HepG2 (cell line): ENCODE results near the gene EHBP1. TPM values are rescaled to one million over a fixed set of nuclear protein-coding genes. Genes with fewer than 3 reads are reported as not detected.

Source experiments
- ATAC-seq: fragments of 200-7000 bp; cut with Tn5 transposase; 3 replicates; pipeline ENCODE4 v1.9.1; 2020; ENCODE audit warnings: mild to moderate bottlenecking, moderate library complexity
- BruUV-seq: library from RNA; stranded (reverse); fragments of 400-500 nt; replicated peaks from 2 replicates; lab custom pipeline; 2021; lab: Mats Ljungman, UMichigan
- CTCF ChIA-PET: fragments of 300-600 bp; formaldehyde crosslinking; extraction: SDS; loops from one replicate; lab custom pipeline; 2021; ENCODE audit warnings: low total read pairs, inconsistent platforms, low intra/inter-chr PET ratio; lab: Yijun Ruan, JAX
- POLR2A ChIA-PET: fragments of 350-600 bp; sonication (Branson Sonifier 250); formaldehyde crosslinking; loops from one replicate; lab custom pipeline; 2020; ENCODE audit warnings: antibody characterized with exemption, inconsistent platforms; lab: Yijun Ruan, JAX
- DNase-seq: peaks from one replicate; pipeline ENCODE4 v3.0.0-alpha.2; 2015; ENCODE audit warnings: low spot score
- FAIRE-seq: peaks from 3 replicates; lab custom pipeline; 2011; peaks lifted over from hg19 to GRCh38; lab: Jason Lieb, UNC
- H2AFZ ChIP-seq: one replicate; pipeline ENCODE4 v1.6.1; 2011; ENCODE audit warnings: low read length, inconsistent platforms
- H3K27ac ChIP-seq: fragments of 300-600 bp; 3 replicates; pipeline ENCODE4 v1.8.0; 2011; ENCODE audit warnings: mixed run types, mild to moderate bottlenecking, mixed read lengths, low read length, inconsistent platforms; ENCODE audit not compliant: insufficient read depth; ENCODE audit errors: extremely low read length
- H3K27me3 ChIP-seq, 2 experiments: fragments of 200-600 bp in 1 of 2; 2 replicates in 1 of 2; 3 replicates in 1 of 2; pipeline versions ENCODE4 v1.6.0 to v1.8.0; 2011; ENCODE audit warnings: low read length in 2 of 2, mild to moderate bottlenecking in 2 of 2, moderate library complexity in 2 of 2, inconsistent platforms in 1 of 2; ENCODE audit not compliant: insufficient read depth in 2 of 2, control insufficient read depth in 1 of 2
- H3K36me3 ChIP-seq, 2 experiments: fragments of 200-600 bp in 1 of 2; replicated peaks in 1 of 2; 2 replicates in 1 of 2; 3 replicates in 1 of 2; pipeline versions ENCODE4 v1.5.1 to v1.8.0; 2011; ENCODE audit warnings: low read length in 2 of 2, inconsistent platforms in 1 of 2; ENCODE audit not compliant: insufficient read depth in 2 of 2, control insufficient read depth in 1 of 2
- H3K4me1 ChIP-seq: 2 replicates; pipeline ENCODE4 v1.5.1; 2012; ENCODE audit warnings: low read length, inconsistent platforms; ENCODE audit not compliant: insufficient read depth
- H3K4me2 ChIP-seq: 2 replicates; pipeline ENCODE4 v1.6.0; 2011; ENCODE audit warnings: low read depth, low read length, inconsistent platforms
- H3K4me3 ChIP-seq, 3 experiments: fragments of 200-600 bp in 1 of 3; sonication (generic), shearing (Covaris generic) in 1 of 3; replicated peaks in 1 of 3; 2 replicates each; pipeline ENCODE4 v1.5.1; 2011 to 2016; ENCODE audit warnings: low read length in 3 of 3, inconsistent platforms in 2 of 3, low read depth in 2 of 3, mild to moderate bottlenecking in 2 of 3, control low read depth in 1 of 3, mixed read lengths in 1 of 3; ENCODE audit not compliant: insufficient read depth in 1 of 3
- H3K79me2 ChIP-seq: one replicate; pipeline ENCODE4 v1.6.1; 2011; ENCODE audit warnings: low read length, inconsistent platforms; ENCODE audit not compliant: insufficient read depth
- H3K9ac ChIP-seq: 2 replicates; pipeline ENCODE4 v1.6.0; 2011; ENCODE audit warnings: mild to moderate bottlenecking, low read depth, low read length, inconsistent platforms; ENCODE audit not compliant: insufficient read depth
- H3K9me3 ChIP-seq: 2 replicates; pipeline ENCODE4 v1.5.1; 2012; ENCODE audit warnings: mild to moderate bottlenecking, low read length
- H4K20me1 ChIP-seq: 2 replicates; pipeline ENCODE4 v1.6.0; 2011; ENCODE audit warnings: inconsistent platforms, mild to moderate bottlenecking, low read length, moderate library complexity; ENCODE audit not compliant: insufficient read depth
- GATAD2A ChIP-seq: IDR thresholded peaks from 2 replicates; pipeline ENCODE4 v1.6.1; 2016
- NFE2L1 ChIP-seq: sonication (generic); formaldehyde crosslinking; IDR thresholded peaks from 2 replicates; pipeline ENCODE4 v1.4.0; 2020; ENCODE audit warnings: missing genetic modification reagents, mild to moderate bottlenecking, borderline replicate concordance
- TEAD3 ChIP-seq: optimal IDR thresholded peaks from 2 replicates; pipeline ENCODE3; 2016; ENCODE audit warnings: borderline replicate concordance
- WGBS: methylation state at CpG from one replicate; pipeline ENCODE4 v1.1.6; 2017; ENCODE audit warnings: low lambda C conversion rate; 5-methylcytosine and 5-hydroxymethylcytosine counted together
- in situ Hi-C: cut with HindIII; loops from 2 replicates; pipeline ENCODE4 v1.10.0; 2017; ENCODE audit warnings: low pct_unique_long_range_greater_than_20kb; ENCODE audit not compliant: extremely low pct_ligation_motif_present
- intact Hi-C: fragments of 100-400 bp; cut with micrococcal nuclease; formaldehyde crosslinking; loops from one replicate; pipeline ENCODE4 v1.10.0; 2022; ENCODE audit not compliant: unreplicated experiment
- polyA plus RNA-seq, 8 experiments: library from polyadenylated mRNA; depleted of rRNA in 3 of 8; stranded (reverse) in 7 of 8; unstranded in 1 of 8; fragments of >200 nt; fragmentation: Illumina TruSeq in 4 of 8; extraction: Trizol in 4 of 8; gene quantifications; 2 replicates each; pipeline versions ENCODE4 v1.2.1 to v1.2.3, GENCODE V29; 2011 to 2016; ENCODE audit warnings: low read depth in 4 of 8, missing spikeins in 1 of 8, mixed read lengths in 1 of 8; ENCODE audit not compliant: insufficient read depth in 1 of 8
- total RNA-seq, 5 experiments: library from RNA; depleted of rRNA; stranded (reverse); fragments of >200 nt; fragmentation: Illumina TruSeq; extraction: Trizol; gene quantifications; 2 replicates each; pipeline ENCODE4 v1.2.3, GENCODE V29; 2016; ENCODE audit warnings: low read depth in 1 of 5
- TF ChIP-seq, protein P1 (sequence below): sonication (generic); formaldehyde crosslinking; IDR thresholded peaks from 2 replicates; pipeline ENCODE4 v1.8.1; 2023; ENCODE audit warnings: mild to moderate bottlenecking, moderate library complexity, missing genetic modification reagents

EHBP1 gene
- total and polyA plus RNA-seq, 2 of the 13 experiments (the other 11 are each of a cell fraction or from before 2014, with no cell fraction given): 93.5 to 146 TPM

- Histone ChIP-seq H3K4me3 (no peak overlapping the region), H3K9me3 (no peaks in the 10 kb centered on the region), H3K9ac (no peak overlapping the region), H3K4me1 (peaks cover 57% of the 10 kb centered on the region), H3K27ac (no peak overlapping the region), H2AFZ (peak overlapping the region; percentile 66), H3K79me2 (no peaks in the 10 kb centered on the region), H3K36me3 (no peaks in the 10 kb centered on the region), H3K4me2 (0 out of 2 replicates have a peak overlapping the region, but pooled peaks have one; percentile 20), H4K20me1 (no peaks in the 10 kb centered on the region), H3K27me3 (no peaks in the 10 kb centered on the region)
- ATAC-seq (no peak), FAIRE-seq (no peak), DNase-seq (no peak)
- WGBS: 96% methylated on average over 2 of the region's 2 CpGs
- CTCF ChIA-PET: no interaction called here
- intact Hi-C loops: loop anchor here (5.0 kb wide), 1 partner anchor 63 kb away; no protein-coding TSS in a partner anchor
- in situ Hi-C loops: no loop called here
- POLR2A ChIA-PET: no interaction called here
- TF ChIP-seq NFE2L1 (CRISPR knock-in tag): no peak
- TF ChIP-seq, protein P1, sequence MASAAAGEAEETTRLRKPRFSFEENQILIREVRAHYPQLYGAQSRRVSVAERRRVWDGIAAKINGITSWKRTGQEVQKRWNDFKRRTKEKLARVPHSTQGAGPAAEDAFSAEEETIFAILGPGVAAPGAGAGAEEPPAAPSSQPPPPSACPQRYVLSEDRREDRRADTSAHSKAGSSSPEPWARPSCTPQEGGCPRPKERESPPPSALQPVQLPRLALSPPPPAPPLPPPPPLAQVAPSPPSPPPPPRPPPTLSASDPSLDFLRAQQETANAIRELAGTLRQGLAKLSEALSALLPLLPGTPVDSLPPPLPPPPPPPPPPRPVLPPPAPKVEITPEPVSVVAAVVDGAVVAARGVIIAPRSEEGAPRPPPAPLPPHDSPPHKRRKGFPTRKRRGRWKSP: 0 out of 2 replicates have a peak, but pooled peaks have one; percentile 20
- no TSS peak for BruUV-seq
These were observed 45.4 kb upstream of the EHBP1 start for GRCh38 chr2:62660087-62660486.

- DNase-seq: no peak
- H3K27me3 ChIP-seq: no peaks in the 10 kb centered on the region
- 93% methylated on average over 2 of the region's 2 CpGs for WGBS
- H4K20me1 ChIP-seq: no peaks in the 10 kb centered on the region
- peak overlapping the region; percentile 66 for H2AFZ ChIP-seq
- no peak overlapping the region for H3K27ac ChIP-seq
- H3K4me1 ChIP-seq: peaks cover 56% of the 10 kb centered on the region
- no TSS peak for BruUV-seq
- no peak for ATAC-seq
- TF ChIP-seq TEAD3 (CRISPR knock-in tag) (peak; percentile 19), GATAD2A (CRISPR knock-in tag) (no peak)
- intact Hi-C loops (loop anchor here (5.0 kb wide), 1 partner anchor 63 kb away; no protein-coding TSS in a partner anchor), in situ Hi-C loops (no loop called here)
- no peak overlapping the region for H3K4me2 ChIP-seq
- no peak overlapping the region for H3K4me3 ChIP-seq
- H3K79me2 ChIP-seq: no peaks in the 10 kb centered on the region
- H3K9me3 ChIP-seq: no peaks in the 10 kb centered on the region
- no peak overlapping the region for H3K9ac ChIP-seq
- ChIA-PET POLR2A (interaction anchor here (1.7 kb wide), 1 partner anchor 91 kb away, joined by 5 read pairs; no protein-coding TSS in a partner anchor), CTCF (no interaction called here)
- no peak for FAIRE-seq
- H3K36me3 ChIP-seq: no peaks in the 10 kb centered on the region
These were observed 44.8 kb upstream of the EHBP1 start for GRCh38 chr2:62660582-62661262.
